ENCODE measurements around the gene TSBP1.
A peak's percentile ranks its signal among the peaks of the same experiment; 100 is the strongest.

The TSBP1 gene

GRCh38 chr6:32244270-32244669, 127.4 kb downstream of the TSBP1 start:
- peak overlapping the region; percentile 67; the same call in 1 of the 2 replicates for H3K4me2 ChIP-seq (ENCODE audit: low read length)
- H3K4me3 ChIP-seq (ENCODE audit: low read length) = no peak overlapping the region
- H4K20me1 ChIP-seq (ENCODE audit: control insufficient read depth, insufficient read depth, low read depth, low read length) = no peaks in the 10 kb centered on the region
- H3K27ac ChIP-seq (ENCODE audit: low read depth, low read length) = no peak overlapping the region
- TF ChIP-seq CTCF (IDR thresholded peaks at IDR 0.05; ENCODE audit: low read depth, low read length, poor library complexity, severe bottlenecking) = no peak
- no peak for TF ChIP-seq EZH2phosphoT487 (IDR thresholded peaks at IDR 0.05; ENCODE audit: borderline replicate concordance, low read length)
- H3K36me3 ChIP-seq (ENCODE audit: control insufficient read depth, low read length) = no peaks in the 10 kb centered on the region
- no peaks in the 10 kb centered on the region for H3F3A ChIP-seq (ENCODE audit: control insufficient read depth, insufficient read depth)
- peaks cover 18% of the 10 kb centered on the region for H3K4me1 ChIP-seq (ENCODE audit: control insufficient read depth, low read length)
- H3K27me3 ChIP-seq (ENCODE audit: control insufficient read depth, low read length) = no peaks in the 10 kb centered on the region
- H3K9me3 ChIP-seq (ENCODE audit: control insufficient read depth, insufficient read depth, low read length) = peaks cover 9% of the 10 kb centered on the region
- no peaks in the 10 kb centered on the region for H3K79me2 ChIP-seq (ENCODE audit: control insufficient read depth, low read length)
- H3K9me2 ChIP-seq (replicated peaks; ENCODE audit: control insufficient read depth, low read length) = no peaks in the 10 kb centered on the region
